Heart right ventricle (tissue), 16 donors: ENCODE data around the gene BMPR2. TPM values are rescaled to one million over a fixed set of nuclear protein-coding genes. Genes with fewer than 3 reads are reported as not detected.
"Not testable (repeated sequence)": the region's sequence is repeated elsewhere in the genome, so short reads cannot be mapped to it uniquely, and the experiment has no call there.

ENCODE experiments used
- ATAC-seq, 8 donors: fragments of 200-7000 bp; cut with Tn5 transposase; one replicate each; pipeline ENCODE4 v1.9.1; 2020; ENCODE audit warnings: mild to moderate bottlenecking in 8 of 8, moderate library complexity in 8 of 8, moderate number of reproducible peaks in 1 of 8
- DNase-seq, 2 donors: peaks; one replicate each; pipeline ENCODE4 v3.0.0-alpha.2; 2020
- H3K27ac ChIP-seq, 10 donors: fragments of 200-600 bp; sonication (generic) in 2 of 10; one replicate each; pipeline versions ENCODE4 v1.5.0 to v1.8.0; 2020 to 2022; ENCODE audit warnings: mild to moderate bottlenecking in 3 of 10
- H3K27me3 ChIP-seq, 7 donors: fragments of 200-600 bp; one replicate each; pipeline ENCODE4 v1.8.0; 2021 to 2022; ENCODE audit warnings: mild to moderate bottlenecking in 2 of 7
- H3K36me3 ChIP-seq, 9 donors: fragments of 200-600 bp; sonication (generic) in 1 of 9; one replicate each; pipeline versions ENCODE4 v1.5.0 to v1.8.0; 2020 to 2022; ENCODE audit warnings: mild to moderate bottlenecking in 2 of 9
- H3K4me1 ChIP-seq, 9 donors: fragments of 200-600 bp; sonication (generic) in 1 of 9; one replicate each; pipeline versions ENCODE4 v1.5.0 to v1.8.0; 2020 to 2022; ENCODE audit warnings: mild to moderate bottlenecking in 4 of 9
- H3K4me3 ChIP-seq, 10 donors: fragments of 200-600 bp; sonication (generic) in 2 of 10; one replicate each; pipeline versions ENCODE4 v1.5.0 to v1.8.0; 2020 to 2022; ENCODE audit warnings: mild to moderate bottlenecking in 7 of 10, moderate library complexity in 2 of 10
- H3K9me3 ChIP-seq, 11 donors: fragments of 200-600 bp in 10 of 11; sonication (generic) in 2 of 11; one replicate each; pipeline versions ENCODE4 v1.5.0 to v1.8.0; 2013 to 2022; ENCODE audit warnings: mild to moderate bottlenecking in 2 of 11, control low read depth in 1 of 11, moderate library complexity in 1 of 11
- WGBS, 2 donors: extraction: QIAGEN DNeasy Blood & Tissue Kit; methylation state at CpG; one replicate each; pipeline ENCODE4 v1.1.7; 2013; ENCODE audit warnings: inconsistent platforms in 1 of 2; 5-methylcytosine and 5-hydroxymethylcytosine counted together
- intact Hi-C, 10 donors: fragments of 100-400 bp; cut with DNase I; formaldehyde crosslinking; loops; one replicate each; pipeline versions ENCODE4 v1.11.1 to v1.14.2; 2022
- polyA plus RNA-seq, 2 donors: library from polyadenylated mRNA; stranded (reverse); fragments of 200-250 nt; gene quantifications; one replicate each; pipeline ENCODE4 v1.2.3, GENCODE V29; 2013
- total RNA-seq, 10 donors: library from RNA; stranded (reverse); fragmentation: NEBNext Ultra II Directional in 3 of 10; extraction: Animal tissue kit (Norgen Biotek cat#: 25700) in 3 of 10; gene quantifications; one replicate each; pipeline versions ENCODE4 v1.2.1 to v1.2.4, GENCODE V29; 2021 to 2023
- TF ChIP-seq, protein P1 (sequence below), 9 donors: fragments of 200-600 bp; sonication (generic) in 2 of 9; IDR thresholded peaks; one replicate each; pipeline versions ENCODE4 v1.5.0 to v1.8.0; 2021 to 2022; ENCODE audit warnings: antibody characterized with exemption in 9 of 9, mild to moderate bottlenecking in 5 of 9, moderate library complexity in 1 of 9
- donor health status: Arrhythmogenic right ventricular cardiomyopathy.
- donor health status: ischemic (EF 13 %, LVEDD 7.1; RV severe dilation, severe dysfunction).
- donor health status: healthy with polysubstance abuse.
- donor health status: DM: no; HTN: yes; CAD: no.
- donor health status: DM: no; HTN: no; CAD: no.
- donor health status: ischemic (EF 25% LVEDD 6.9; RV normal size, moderate dysfunction).
- donor health status: ischemic (EF 25% LVEDD 5.7; RV mildly dilated, moderate dysfunction).
- donor health status: healthy.
- donor health status: DM: yes; HTN: yes; CAD: no.
- donor health status: Ischemic cardiomyopathy.
- donor health status: ischemic (EF 35%, LVEDD 5.7; RV mildly dilated, moderate dysfunction).
- donor health status: nonischemic (EF 11% LVEDD 7.7; RV severe dilation, severe dysfunction).
- donor health status: DM: yes; HTN: yes; CAD: no.
- donor health status: PGD.
- donor health status: ischemic (EF 29% LVEDD 5.4; RV normal size, mild dysfunction).
- donor health status: nonischemic (EF 23%, LVEDD 6.1; RV moderate dilation, normal function).

Gene BMPR2
- total and polyA plus RNA-seq, 12 donors, result 10.2 to 89.4 (median 67.2) TPM

- TF ChIP-seq, protein P1, sequence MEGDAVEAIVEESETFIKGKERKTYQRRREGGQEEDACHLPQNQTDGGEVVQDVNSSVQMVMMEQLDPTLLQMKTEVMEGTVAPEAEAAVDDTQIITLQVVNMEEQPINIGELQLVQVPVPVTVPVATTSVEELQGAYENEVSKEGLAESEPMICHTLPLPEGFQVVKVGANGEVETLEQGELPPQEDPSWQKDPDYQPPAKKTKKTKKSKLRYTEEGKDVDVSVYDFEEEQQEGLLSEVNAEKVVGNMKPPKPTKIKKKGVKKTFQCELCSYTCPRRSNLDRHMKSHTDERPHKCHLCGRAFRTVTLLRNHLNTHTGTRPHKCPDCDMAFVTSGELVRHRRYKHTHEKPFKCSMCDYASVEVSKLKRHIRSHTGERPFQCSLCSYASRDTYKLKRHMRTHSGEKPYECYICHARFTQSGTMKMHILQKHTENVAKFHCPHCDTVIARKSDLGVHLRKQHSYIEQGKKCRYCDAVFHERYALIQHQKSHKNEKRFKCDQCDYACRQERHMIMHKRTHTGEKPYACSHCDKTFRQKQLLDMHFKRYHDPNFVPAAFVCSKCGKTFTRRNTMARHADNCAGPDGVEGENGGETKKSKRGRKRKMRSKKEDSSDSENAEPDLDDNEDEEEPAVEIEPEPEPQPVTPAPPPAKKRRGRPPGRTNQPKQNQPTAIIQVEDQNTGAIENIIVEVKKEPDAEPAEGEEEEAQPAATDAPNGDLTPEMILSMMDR (IDR thresholded peaks at IDR 0.05), result no peak
- Histone ChIP-seq H3K27me3 (no peaks in the 10 kb centered on the region), H3K4me1 (no peaks in the 10 kb centered on the region), H3K27ac (no peak overlapping the region), H3K9me3 (no peaks in the 10 kb centered on the region), H3K4me3 (no peak overlapping the region), H3K36me3 (peaks cover 0 to 100% (median 26%) of the 10 kb centered on the region in 9 donors)
- 100% methylated on average over 1 of the region's 1 CpG for WGBS, 2 donors
- no peak for ATAC-seq
- intact Hi-C loops, result no loop called here
- no peak for DNase-seq
Measured at GRCh38 chr2:202519453-202519852, 143.3 kb downstream of the BMPR2 start.

GRCh38 chr2:202521470-202521869, 145.3 kb downstream of the BMPR2 start:
- Histone ChIP-seq H3K36me3 (peaks cover 0 to 100% (median 26%) of the 10 kb centered on the region in 9 donors), H3K4me3 (no peak overlapping the region), H3K4me1 (no peaks in the 10 kb centered on the region), H3K9me3 (no peaks in the 10 kb centered on the region), H3K27me3 (no peaks in the 10 kb centered on the region), H3K27ac (no peak overlapping the region)
- ATAC-seq (no peak), DNase-seq (no peak)
- intact Hi-C loops, result loop anchor here in 1 of 10 donors (10.0 kb wide), 1 partner anchor 237 kb away; no protein-coding TSS in a partner anchor
- TF ChIP-seq, protein P1 (IDR thresholded peaks at IDR 0.05), result no peak

- intact Hi-C loops, result loop anchor here in 1 of 10 donors (10.0 kb wide), 1 partner anchor 245 kb away; no protein-coding TSS in a partner anchor
- peaks cover 0 to 74% (median 15%) of the 10 kb centered on the region in 9 donors for H3K36me3 ChIP-seq
Measured at GRCh38 chr2:202529389-202529788, 153.3 kb downstream of the BMPR2 start.

GRCh38 chr2:202530038-202530437, 153.9 kb downstream of the BMPR2 start:
- ATAC-seq (no peak), DNase-seq (no peak)
- Histone ChIP-seq H3K9me3 (no peaks in the 10 kb centered on the region), H3K36me3 (peaks cover 0 to 68% (median 15%) of the 10 kb centered on the region in 9 donors), H3K4me1 (peaks cover 0 to 13% (median 5%) of the 10 kb centered on the region in 9 donors), H3K27me3 (no peaks in the 10 kb centered on the region), H3K27ac (no peak overlapping the region), H3K4me3 (no peak overlapping the region)
- TF ChIP-seq, protein P1 (IDR thresholded peaks at IDR 0.05), result no peak
- intact Hi-C loops, result no loop called here
- WGBS, 2 donors, result 71 to 74% methylated on average over 1 of the region's 1 CpG

More at GRCh38 chr2:202529389-202529788, 153.3 kb downstream of the BMPR2 start:
- TF ChIP-seq, protein P1 (IDR thresholded peaks at IDR 0.05), result no peak
- no peak overlapping the region for H3K27ac ChIP-seq
- H3K4me1 ChIP-seq, result peaks cover 0 to 13% (median 5%) of the 10 kb centered on the region in 9 donors
- H3K9me3 ChIP-seq, result no peaks in the 10 kb centered on the region
- H3K27me3 ChIP-seq, result no peaks in the 10 kb centered on the region
- WGBS, 2 donors, result 53 to 59% methylated on average over 1 of the region's 1 CpG
- ATAC-seq (no peak), DNase-seq (no peak)
- H3K4me3 ChIP-seq, result no peak overlapping the region

GRCh38 chr2:202535290-202535689, 159.2 kb downstream of the BMPR2 start:
- H3K4me3 ChIP-seq, H3K27me3 ChIP-seq, H3K27ac ChIP-seq, H3K9me3 ChIP-seq, ATAC-seq, intact Hi-C loops, DNase-seq: not testable (repeated sequence)
- peaks cover 0 to 14% (median 0%) of the 10 kb centered on the region in 9 donors for H3K4me1 ChIP-seq
- 91 to 96% methylated on average over 10 to 17 of the region's 30 CpGs for WGBS, 2 donors
- peaks cover 0 to 54% (median 15%) of the 10 kb centered on the region in 9 donors for H3K36me3 ChIP-seq
